Measurements from ENCODE around the gene MAN1C1. TPM values are rescaled to one million over a fixed set of nuclear protein-coding genes. Genes with fewer than 3 reads are reported as not detected.
"Not testable (repeated sequence)": the region's sequence is repeated elsewhere in the genome, so short reads cannot be mapped to it uniquely, and the experiment has no call there.

MAN1C1 gene
- total and polyA plus RNA-seq, 9 of the 15 experiments (the other 6 are each of a cell fraction or from before 2014, with no cell fraction given) = 0.04 to 0.44 (median 0.10) TPM; not detected in 3

GRCh38 chr1:25587290-25587689 is 29.3 kb upstream of the MAN1C1 start:
- WGBS (ENCODE audit: insufficient coverage, low coverage, missing lambda C conversion rate) = 19% methylated on average over 8 of the region's 8 CpGs
- no peaks in the 10 kb centered on the region for H3K79me2 ChIP-seq (ENCODE audit: control insufficient read depth, insufficient read depth, low read length)
- POLR2A ChIA-PET = interaction anchor here (0.6 to 1.3 kb wide), 3 partner anchors 10 to 767 kb away, joined by 4 to 5 read pairs (median 4); partner anchors contain the start of gene CRYBG2
- no peaks in the 10 kb centered on the region for H3K9me3 ChIP-seq (replicated peaks; ENCODE audit: control insufficient read depth, insufficient read depth, low read depth, low read length)
- no peaks in the 10 kb centered on the region for H3K9me1 ChIP-seq (ENCODE audit: control insufficient read depth, insufficient read depth, low read length)
- no peak overlapping the region for H3K27ac ChIP-seq (ENCODE audit: extremely low read depth, low read depth, low read length)
- no peaks in the 10 kb centered on the region for H4K20me1 ChIP-seq (replicated peaks; ENCODE audit: control insufficient read depth, insufficient read depth, low read length)
- BruUV-seq (replicated peaks) = no TSS peak
- H3K36me3 ChIP-seq (ENCODE audit: control insufficient read depth, insufficient read depth, low read length) = no peaks in the 10 kb centered on the region
- in situ Hi-C loops (cut with MboI) (no loop called here), intact Hi-C loops (cut with micrococcal nuclease) (no loop called here)
- H3K4me3 ChIP-seq = no peak overlapping the region
- peak overlapping the region in 1 of 2 experiments; percentile 17; a peak in 1 of 4 replicates for H3K9ac ChIP-seq (ENCODE audit: insufficient read depth in 1 of 2, low read depth in 2 of 2, low read length in 2 of 2)
- CTCF ChIA-PET (ENCODE audit: low intra/inter-chr PET ratio) = no interaction called here
- TF ChIP-seq FOXK1 (CRISPR knock-in tag; IDR thresholded peaks at IDR 0.05; ENCODE audit: borderline replicate concordance) (0 out of 2 replicates have a peak, but pooled peaks have one; percentile 31), RBM17 (IDR thresholded peaks at IDR 0.05; ENCODE audit: borderline replicate concordance, low read depth, low read length) (no peak)
- no peak overlapping the region for H2AFZ ChIP-seq (ENCODE audit: low read depth, low read length)
- DNase-seq (ENCODE audit: extremely low read depth in 1 of 4, low spot score in 3 of 4) (no peak), FAIRE-seq (no peak), ATAC-seq (no peak)
- H3K4me1 ChIP-seq (replicated peaks in 1 of 2; ENCODE audit: control insufficient read depth in 2 of 2, insufficient read depth in 2 of 2, low read length in 2 of 2) = peaks cover 0 to 6% of the 10 kb centered on the region in 2 experiments; a peak in 2 of 5 replicates
- peaks cover 15 to 56% of the 10 kb centered on the region in 2 experiments; a peak in 4 of 5 replicates for H3K27me3 ChIP-seq (ENCODE audit: control insufficient read depth in 2 of 2, insufficient read depth in 2 of 2, low read length in 2 of 2)
- H3K4me2 ChIP-seq (ENCODE audit: insufficient read depth, low read length) = no peak overlapping the region

GRCh38 chr1:25588224-25588623 is 28.4 kb upstream of the MAN1C1 start:
- H3K36me3 ChIP-seq (ENCODE audit: control insufficient read depth, insufficient read depth, low read length); H4K20me1 ChIP-seq (replicated peaks; ENCODE audit: control insufficient read depth, insufficient read depth, low read length); H3K9me1 ChIP-seq (ENCODE audit: control insufficient read depth, insufficient read depth, low read length); FAIRE-seq; DNase-seq (ENCODE audit: extremely low read depth in 1 of 4, low spot score in 3 of 4); POLR2A ChIA-PET; H2AFZ ChIP-seq (ENCODE audit: low read depth, low read length); BruUV-seq (replicated peaks); H3K79me2 ChIP-seq (ENCODE audit: control insufficient read depth, insufficient read depth, low read length); CTCF ChIA-PET (ENCODE audit: low intra/inter-chr PET ratio); H3K9ac ChIP-seq (ENCODE audit: insufficient read depth in 1 of 2, low read depth in 2 of 2, low read length in 2 of 2); H3K4me1 ChIP-seq (replicated peaks in 1 of 2; ENCODE audit: control insufficient read depth in 2 of 2, insufficient read depth in 2 of 2, low read length in 2 of 2); H3K27ac ChIP-seq (ENCODE audit: extremely low read depth, low read depth, low read length); H3K9me3 ChIP-seq (replicated peaks; ENCODE audit: control insufficient read depth, insufficient read depth, low read depth, low read length); intact Hi-C loops (cut with micrococcal nuclease); in situ Hi-C loops (cut with MboI); H3K4me2 ChIP-seq (ENCODE audit: insufficient read depth, low read length); H3K4me3 ChIP-seq; ATAC-seq: not testable (repeated sequence)
- H3K27me3 ChIP-seq (ENCODE audit: control insufficient read depth in 2 of 2, insufficient read depth in 2 of 2, low read length in 2 of 2) = peaks cover 15 to 65% of the 10 kb centered on the region in 2 experiments; a peak in 4 of 5 replicates
- WGBS (ENCODE audit: insufficient coverage, low coverage, missing lambda C conversion rate) = 6% methylated on average over 7 of the region's 7 CpGs

- in situ Hi-C loops (cut with MboI) = not testable (repeated sequence)
Measured at GRCh38 chr1:25588786-25589185, 27.8 kb upstream of the MAN1C1 start.

More at GRCh38 chr1:25588786-25589185, 27.8 kb upstream of the MAN1C1 start:
- H3K9me1 ChIP-seq (ENCODE audit: control insufficient read depth, insufficient read depth, low read length); FAIRE-seq; H3K9ac ChIP-seq (ENCODE audit: insufficient read depth in 1 of 2, low read depth in 2 of 2, low read length in 2 of 2); H3K36me3 ChIP-seq (ENCODE audit: control insufficient read depth, insufficient read depth, low read length); H2AFZ ChIP-seq (ENCODE audit: low read depth, low read length); H3K9me3 ChIP-seq (replicated peaks; ENCODE audit: control insufficient read depth, insufficient read depth, low read depth, low read length); H3K4me2 ChIP-seq (ENCODE audit: insufficient read depth, low read length); H3K4me3 ChIP-seq; intact Hi-C loops (cut with micrococcal nuclease); H3K27ac ChIP-seq (ENCODE audit: extremely low read depth, low read depth, low read length); H3K79me2 ChIP-seq (ENCODE audit: control insufficient read depth, insufficient read depth, low read length); CTCF ChIA-PET (ENCODE audit: low intra/inter-chr PET ratio); H4K20me1 ChIP-seq (replicated peaks; ENCODE audit: control insufficient read depth, insufficient read depth, low read length); H3K4me1 ChIP-seq (replicated peaks in 1 of 2; ENCODE audit: control insufficient read depth in 2 of 2, insufficient read depth in 2 of 2, low read length in 2 of 2); ATAC-seq; BruUV-seq (replicated peaks); POLR2A ChIA-PET; DNase-seq (ENCODE audit: extremely low read depth in 1 of 4, low spot score in 3 of 4): not testable (repeated sequence)
- peaks cover 15 to 65% of the 10 kb centered on the region in 2 experiments; a peak in 4 of 5 replicates for H3K27me3 ChIP-seq (ENCODE audit: control insufficient read depth in 2 of 2, insufficient read depth in 2 of 2, low read length in 2 of 2)
- WGBS (ENCODE audit: insufficient coverage, low coverage, missing lambda C conversion rate) = 10% methylated on average over 13 of the region's 13 CpGs
